Dermis blood vessel endothelial cell (primary cell): ENCODE measurements around the gene RASIP1. TPM values are rescaled to one million over a fixed set of nuclear protein-coding genes. Genes with fewer than 3 reads are reported as not detected.
A peak's percentile ranks its signal among the peaks of the same experiment; 100 is the strongest.
"Not testable (repeated sequence)": the region's sequence is repeated elsewhere in the genome, so short reads cannot be mapped to it uniquely, and the experiment has no call there.

Experiments
- DNase-seq: peaks from one replicate; pipeline ENCODE4 v3.0.0; 2010
- total RNA-seq: library from RNA; depleted of rRNA; stranded (reverse); fragments of >200 nt; gene quantifications from 2 replicates; pipeline ENCODE4 v1.2.3, GENCODE V29; 2014

Gene RASIP1, protein sequence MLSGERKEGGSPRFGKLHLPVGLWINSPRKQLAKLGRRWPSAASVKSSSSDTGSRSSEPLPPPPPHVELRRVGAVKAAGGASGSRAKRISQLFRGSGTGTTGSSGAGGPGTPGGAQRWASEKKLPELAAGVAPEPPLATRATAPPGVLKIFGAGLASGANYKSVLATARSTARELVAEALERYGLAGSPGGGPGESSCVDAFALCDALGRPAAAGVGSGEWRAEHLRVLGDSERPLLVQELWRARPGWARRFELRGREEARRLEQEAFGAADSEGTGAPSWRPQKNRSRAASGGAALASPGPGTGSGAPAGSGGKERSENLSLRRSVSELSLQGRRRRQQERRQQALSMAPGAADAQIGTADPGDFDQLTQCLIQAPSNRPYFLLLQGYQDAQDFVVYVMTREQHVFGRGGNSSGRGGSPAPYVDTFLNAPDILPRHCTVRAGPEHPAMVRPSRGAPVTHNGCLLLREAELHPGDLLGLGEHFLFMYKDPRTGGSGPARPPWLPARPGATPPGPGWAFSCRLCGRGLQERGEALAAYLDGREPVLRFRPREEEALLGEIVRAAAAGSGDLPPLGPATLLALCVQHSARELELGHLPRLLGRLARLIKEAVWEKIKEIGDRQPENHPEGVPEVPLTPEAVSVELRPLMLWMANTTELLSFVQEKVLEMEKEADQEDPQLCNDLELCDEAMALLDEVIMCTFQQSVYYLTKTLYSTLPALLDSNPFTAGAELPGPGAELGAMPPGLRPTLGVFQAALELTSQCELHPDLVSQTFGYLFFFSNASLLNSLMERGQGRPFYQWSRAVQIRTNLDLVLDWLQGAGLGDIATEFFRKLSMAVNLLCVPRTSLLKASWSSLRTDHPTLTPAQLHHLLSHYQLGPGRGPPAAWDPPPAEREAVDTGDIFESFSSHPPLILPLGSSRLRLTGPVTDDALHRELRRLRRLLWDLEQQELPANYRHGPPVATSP
- total RNA-seq = 130 and 154 TPM in 2 replicates

DNA sequence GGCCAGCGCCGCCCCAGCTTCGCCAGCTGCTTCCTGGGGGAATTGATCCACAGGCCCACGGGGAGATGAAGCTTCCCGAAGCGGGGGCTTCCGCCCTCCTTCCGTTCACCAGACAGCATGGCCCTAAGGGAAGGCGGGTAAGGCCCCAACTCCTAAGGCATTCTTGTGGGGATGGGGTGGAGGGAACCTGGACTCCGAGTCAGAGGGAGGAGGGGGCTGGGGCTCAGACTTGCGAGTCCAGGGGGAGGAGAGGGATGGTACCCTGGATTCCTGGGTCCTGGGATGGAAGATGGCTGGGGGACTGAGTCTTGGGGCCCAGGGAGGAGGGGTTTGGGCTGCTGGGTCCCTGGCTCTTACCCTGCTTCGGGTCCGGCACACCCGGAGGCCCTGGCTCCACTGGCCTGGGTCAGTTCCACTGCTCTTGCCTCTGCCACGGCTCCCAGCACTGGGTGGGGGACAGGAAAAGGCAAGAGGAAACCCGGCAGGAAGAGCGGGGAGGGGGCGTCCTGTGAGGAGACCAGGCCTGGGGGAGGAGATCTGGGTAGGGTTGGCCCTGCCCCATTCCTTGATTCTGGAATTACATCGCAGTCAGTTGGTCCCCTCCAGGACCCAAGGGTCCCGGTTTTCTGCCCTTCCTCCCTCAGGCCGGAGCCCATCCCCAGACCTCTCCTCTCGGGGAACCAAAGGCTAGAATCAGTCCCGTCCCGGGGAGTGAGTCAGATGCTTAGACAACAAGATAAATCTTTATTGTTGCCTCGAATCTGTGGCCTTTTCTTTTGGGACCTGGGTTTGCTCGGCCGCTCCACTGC lies at the start of gene RASIP1:
RASIP1 (minus strand) TSS at position 447 of the 809 bp plus-strand sequence; CDS start at position 119, 328 bp downstream.
- DNase-seq = peak; percentile 77

DNA sequence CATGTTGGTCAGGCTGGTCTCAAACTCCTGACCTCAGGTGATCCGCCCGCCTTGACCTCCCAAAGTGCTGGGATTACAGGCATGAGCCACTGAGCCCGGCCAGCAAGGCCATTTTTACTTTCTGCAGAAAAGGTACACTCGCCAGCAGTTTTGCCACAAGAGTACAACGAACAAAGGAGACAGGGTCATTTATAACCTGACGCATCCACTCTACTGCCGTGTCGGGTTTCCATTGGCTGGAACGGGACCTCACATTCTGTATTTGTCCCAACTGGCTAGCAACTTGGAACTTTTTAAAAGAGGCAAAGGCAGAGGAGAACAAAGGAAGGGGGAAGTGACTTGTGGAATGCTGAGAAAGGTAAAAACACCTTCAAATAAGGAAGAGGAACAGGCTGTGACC lies 46.9 kb upstream of the RASIP1 start:
- DNase-seq = not testable (repeated sequence)

DNA sequence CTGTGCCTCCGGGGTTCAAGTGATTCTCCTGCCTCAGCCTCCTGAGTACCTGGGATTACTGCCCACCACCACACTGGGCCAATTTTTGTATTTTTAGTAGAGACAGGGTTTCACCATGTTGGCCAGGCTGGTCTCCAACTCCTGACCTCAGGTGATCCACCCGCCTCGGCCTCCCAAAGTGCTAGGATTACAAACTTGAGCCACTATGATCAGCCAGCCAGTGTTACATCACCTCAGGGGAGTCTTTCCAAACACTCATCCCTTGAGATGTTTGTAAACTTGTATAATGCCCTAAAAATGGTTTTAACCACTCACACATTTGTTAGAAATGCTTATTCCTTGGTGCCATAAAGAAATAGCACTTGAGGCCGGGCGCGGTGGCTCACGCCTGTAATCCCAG lies 46.0 kb upstream of the RASIP1 start:
- not testable (repeated sequence) for DNase-seq

DNA sequence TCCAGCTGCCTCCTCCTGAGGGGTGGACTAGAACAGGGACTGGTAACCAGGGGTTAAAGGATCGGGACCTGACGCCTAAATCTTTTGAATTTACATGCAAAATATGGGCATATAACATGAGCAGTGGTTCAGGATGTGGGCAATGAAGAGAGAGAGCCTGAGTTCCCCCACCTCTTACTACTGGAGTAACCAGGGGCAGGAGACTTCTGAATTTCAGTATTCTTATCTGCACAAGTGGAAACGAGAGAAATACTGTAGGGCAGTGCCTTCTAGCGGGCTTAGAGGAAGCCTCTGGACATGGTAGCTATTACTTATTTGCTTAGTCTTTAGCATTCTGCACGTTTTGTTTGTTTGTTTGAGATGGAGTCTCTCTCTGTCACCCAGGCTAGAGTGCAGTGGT lies 44.1 kb upstream of the RASIP1 start:
- peak; percentile 38 for DNase-seq

DNA sequence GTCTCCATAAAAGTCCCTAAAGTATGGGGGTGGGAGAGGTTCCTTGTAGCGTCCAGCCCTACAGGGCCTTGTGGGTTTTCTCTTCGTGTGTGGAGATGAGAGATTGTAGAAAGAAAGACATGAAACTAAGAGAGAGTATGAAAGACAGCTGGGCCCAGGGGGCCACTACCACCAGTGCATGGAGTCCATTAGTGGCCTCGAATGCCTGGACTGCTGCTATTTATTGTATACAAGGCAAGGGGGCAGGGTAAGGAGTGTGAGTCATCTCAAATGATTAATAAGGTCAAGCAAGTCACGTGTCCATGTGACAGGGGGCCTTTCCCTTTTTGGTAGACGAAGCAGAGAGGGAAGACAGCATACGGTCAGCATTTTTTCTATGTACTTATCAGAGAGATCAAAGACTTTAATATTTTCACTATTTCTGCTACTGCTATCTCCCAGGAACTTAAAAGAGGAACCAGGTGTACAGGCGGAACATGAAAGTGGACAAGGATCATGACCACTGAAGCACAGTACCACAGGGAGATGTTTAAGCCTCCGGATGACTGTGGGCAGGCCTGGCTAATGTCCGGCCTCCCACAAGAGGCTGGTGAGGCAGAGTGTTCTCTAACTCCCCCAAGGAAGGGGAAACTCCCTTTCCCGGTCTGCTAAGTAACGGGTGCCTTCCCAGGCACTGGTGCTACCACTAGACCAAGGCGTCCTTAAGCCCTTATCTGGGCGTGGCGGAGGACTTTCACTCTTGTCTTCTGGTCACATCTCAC lies 40.4 kb upstream of the RASIP1 start:
- peak; percentile 67 for DNase-seq

DNA sequence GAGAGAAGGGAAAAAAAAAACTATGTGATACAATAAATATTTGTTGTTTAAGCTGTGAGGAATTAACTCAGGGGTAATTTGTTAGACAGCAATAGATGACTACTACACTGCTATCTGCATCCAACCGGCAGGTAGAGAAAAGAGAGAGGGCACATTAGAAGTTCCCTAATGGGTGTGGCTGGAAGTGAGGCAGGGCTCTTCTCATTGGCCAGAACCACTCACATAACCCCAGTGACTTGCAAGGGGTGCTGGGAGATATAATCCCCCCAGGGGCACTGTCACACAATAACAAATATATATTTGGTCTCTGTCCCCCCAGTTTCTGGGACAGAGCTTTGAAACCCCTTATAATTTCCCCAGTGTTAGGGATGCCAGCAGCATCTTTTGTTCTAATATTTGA lies 39.2 kb upstream of the RASIP1 start:
- DNase-seq = no peak

DNA sequence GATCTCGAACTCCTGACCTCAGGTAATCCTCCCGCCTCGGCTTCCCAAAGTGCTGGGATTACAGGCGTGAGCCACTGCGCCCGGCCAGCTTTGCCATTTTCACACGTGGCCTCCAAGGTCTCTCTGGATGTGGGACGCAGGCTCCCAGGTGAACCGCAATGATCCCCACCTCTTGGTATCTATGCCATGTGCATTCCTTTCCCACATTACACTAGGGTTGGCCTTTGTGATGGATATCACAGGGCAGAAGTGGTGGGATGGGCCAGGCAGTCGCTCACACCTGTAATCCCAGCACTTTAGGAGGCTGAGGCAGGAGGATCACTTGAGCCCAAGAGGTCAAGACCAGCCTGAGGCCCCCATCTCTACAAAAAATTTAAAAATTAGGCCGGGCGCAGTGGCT lies 37.3 kb upstream of the RASIP1 start:
- no peak for DNase-seq

DNA sequence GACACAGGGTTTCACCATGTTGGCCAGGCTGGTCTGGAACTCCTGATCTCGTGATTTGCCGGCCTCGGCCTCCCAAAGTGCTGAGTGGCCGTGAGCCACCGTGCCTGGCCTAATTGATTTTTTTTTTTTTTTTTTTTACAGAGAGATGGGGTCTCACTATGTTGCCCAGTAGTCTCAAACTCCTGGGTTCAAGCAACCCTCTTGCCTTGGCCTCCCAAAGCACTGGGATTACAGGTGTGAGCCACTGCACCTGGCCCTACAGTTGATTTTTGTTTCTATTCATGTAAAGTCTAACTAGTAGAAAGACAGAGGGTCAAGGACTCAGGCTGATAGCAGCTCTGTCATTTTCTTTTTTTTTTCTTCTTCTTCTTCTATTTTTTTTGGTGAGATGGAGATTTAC lies 36.7 kb upstream of the RASIP1 start:
- no peak for DNase-seq

DNA sequence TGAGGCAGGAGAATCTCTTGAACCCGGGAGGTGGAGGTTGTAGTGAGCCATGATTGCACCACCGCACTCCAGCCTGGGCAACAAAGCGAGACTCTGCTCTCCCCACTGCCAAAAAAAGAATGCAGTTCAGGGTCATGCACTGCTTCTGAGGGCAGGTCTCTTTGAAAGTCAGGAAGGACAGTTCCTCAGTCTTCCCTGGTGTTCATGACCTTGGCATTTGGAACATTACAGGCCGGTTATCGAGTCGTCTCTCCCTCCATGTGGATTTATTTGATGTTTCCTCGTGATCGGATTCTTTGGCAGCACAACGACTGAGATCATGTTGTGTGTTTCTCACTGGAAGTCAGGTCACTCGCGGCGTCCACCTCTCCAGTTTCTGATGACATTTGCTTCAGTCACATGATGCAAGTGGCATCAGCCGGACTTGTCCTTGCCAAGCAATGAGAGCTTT lies 32.1 kb upstream of the RASIP1 start:
- DNase-seq = peak; percentile 32

DNA sequence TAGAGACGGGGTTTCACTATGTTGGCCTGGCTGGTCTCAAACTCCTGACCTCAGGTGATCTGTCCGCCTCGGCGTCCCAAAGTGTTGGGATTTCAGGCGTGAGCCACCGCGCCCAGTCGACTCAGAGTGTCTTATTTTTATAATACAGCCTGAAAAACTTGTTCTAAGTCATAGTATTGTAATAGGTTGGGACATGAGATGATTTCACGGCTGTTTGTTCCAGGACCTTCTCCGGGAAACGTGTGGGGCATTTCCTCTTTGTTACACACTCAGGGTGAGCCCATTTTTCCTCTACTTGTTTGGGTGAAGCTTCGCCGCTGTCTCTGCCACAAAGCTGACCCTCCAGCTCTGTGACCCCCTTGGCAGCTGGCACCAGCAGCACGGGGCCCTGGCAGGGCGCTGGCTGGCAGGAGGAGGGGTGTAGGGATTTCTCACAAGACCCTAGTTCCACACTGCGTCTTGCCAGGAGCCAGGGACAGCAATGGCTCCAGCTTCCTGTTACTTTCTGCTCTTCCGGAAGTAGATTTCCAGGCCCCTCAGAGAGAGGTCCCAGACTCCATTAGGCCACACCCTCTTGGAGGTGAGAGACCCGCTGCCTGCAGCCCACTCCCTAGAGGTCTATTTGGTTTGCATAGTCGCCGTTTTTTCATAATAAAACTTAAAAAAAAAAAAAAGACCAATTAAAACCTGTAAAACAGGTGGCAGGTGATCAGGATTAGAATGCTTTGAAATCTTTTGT lies 30.5 kb upstream of the RASIP1 start:
- no peak for DNase-seq

DNA sequence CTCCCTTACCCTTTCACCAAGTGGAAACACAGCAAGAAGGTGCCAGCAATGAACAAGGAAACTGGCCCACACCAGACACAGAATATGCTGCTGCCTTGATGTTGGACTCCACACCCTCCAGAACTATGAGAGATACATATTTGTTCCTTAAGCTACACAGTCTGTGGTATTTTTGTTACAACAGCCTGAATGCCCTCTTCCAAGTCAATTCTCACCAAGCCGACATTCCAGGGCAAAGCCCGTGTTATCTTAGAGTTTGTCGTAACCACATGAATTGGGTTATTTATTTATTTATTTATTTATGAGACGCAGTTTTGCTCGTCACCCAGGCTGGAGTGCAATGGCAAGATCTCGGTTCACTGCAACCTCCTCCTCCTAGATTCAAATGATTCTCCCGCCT lies 29.9 kb upstream of the RASIP1 start:
- DNase-seq = no peak

DNA sequence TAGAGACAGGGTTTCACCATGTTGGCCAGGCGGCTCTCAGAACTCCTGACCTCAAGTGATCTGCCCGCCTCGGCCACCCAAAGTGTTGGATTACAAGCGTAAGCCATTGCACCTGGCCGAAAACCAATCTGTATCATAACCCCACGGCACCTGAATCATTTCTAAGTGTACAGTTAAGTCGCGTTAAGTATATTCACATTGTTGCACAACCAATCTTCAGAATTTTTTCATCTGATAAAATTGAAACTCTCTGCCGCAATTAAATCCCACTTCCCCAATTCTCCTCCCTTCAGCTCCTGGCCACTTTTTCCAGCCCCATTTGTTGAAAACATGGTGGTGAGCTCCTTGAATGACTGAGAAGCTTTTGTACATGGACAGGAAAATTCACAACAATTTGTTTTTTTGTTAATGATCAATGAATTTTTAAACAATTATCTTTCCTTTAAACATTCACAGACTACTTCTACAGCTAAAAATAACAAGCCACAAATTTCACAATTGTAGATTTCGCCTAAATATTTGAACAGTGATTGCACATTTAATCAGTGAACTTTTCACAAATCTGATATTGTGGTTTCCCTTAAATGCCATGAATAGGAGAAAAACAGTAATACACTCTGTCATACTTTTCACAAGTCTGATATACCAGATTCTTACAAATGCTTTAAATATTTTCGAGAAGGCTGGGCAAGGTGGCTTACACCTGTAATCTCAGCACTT lies 28.7 kb upstream of the RASIP1 start:
- DNase-seq = no peak

DNA sequence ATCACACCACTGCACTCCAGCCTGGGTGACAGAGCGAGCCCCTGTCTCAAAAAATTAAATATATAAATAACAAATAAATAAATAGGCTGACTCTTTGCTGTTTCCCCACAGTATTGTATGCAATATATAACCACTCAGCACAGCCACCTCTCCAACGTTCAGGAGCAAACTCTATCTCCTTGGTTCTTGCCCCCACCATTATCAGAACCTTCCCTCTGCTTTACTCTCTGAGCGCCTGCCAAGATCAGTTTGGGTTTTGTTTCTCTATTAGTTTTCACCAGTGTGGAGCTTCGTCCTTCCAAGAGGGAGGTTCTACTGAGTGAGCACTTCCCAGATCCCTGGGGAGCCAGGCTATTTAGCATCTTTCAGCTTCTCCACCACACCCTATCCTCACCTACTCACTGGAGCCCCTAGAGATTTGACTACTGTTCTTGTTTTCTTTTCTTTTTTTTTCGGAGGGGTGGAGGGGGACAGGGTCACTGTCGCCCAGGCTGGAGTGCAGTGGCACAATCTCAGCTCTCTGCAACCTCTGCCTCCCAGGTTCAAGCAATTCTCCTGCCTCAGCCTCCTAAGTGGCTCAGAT lies 27.9 kb upstream of the RASIP1 start:
- DNase-seq = not testable (repeated sequence)

DNA sequence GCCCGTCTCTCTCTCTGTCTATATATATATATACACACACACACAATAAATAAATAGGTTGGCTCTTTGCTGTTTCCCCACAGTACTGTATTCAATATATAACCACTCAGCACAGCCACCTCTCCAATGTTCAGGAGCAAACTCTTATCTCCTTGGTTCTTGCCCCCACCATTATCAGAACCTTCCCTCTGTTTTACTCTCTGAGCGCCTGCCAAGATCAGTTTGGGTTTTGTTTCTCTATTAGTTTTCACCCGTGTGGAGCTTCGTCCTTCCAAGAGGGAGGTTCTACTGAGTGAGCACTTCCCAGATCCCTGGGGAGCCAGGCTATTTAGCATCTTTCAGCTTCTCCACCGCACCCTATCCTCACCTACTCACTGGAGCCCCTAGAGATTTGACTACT lies 25.4 kb upstream of the RASIP1 start:
- DNase-seq = not testable (repeated sequence)

DNA sequence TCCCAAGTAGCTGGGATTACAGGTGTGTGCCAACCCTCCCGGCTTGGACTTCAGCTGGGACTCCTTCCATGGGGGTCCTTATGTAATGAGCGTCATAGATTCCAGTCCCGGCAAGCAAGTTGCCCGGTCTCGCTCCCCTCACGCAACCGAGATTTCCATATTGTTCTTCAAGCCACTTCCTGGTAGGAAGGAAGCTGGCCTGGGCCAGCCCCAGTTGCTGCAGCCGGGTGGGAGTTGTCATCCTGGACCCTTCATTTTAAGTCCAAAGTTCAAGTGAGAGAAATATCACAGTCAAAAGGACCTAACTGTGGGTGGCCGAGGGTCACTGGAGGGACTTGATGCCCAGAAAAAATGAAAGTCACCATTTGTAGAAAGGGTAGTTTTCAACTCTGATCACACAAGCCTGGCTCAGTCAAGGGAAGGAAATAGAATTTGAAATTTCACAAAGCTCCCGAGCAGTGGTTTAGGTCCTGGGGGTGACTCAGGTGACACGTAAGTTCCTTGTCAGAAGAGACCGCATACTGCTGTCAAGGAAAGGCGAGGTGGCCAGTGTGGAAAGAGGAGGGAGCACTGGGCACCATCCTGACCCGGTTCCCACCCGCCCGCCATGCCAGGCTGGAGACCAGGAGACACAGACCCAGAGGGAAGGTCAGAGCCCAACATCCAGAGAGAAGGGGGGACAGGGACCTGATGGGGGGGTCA lies 20.2 kb upstream of the RASIP1 start:
- peak; percentile 71 for DNase-seq

DNA sequence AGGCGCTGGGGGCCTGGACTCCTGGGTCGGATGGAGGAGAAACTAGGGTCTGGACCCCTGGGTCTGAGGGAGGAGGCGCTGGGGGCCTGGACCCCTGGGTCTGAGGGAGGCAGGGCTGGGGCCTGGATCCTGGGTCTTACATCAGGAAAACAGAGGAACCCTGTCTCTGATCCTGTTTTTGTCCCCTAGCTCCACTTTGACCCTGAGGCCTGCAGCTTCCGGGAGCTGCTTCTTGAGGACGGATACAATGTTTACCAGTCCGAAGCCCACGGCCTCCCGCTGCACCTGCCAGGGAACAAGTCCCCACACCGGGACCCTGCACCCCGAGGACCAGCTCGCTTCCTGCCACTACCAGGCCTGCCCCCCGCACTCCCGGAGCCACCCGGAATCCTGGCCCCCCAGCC lies 17.3 kb upstream of the RASIP1 start:
- DNase-seq = no peak

DNA sequence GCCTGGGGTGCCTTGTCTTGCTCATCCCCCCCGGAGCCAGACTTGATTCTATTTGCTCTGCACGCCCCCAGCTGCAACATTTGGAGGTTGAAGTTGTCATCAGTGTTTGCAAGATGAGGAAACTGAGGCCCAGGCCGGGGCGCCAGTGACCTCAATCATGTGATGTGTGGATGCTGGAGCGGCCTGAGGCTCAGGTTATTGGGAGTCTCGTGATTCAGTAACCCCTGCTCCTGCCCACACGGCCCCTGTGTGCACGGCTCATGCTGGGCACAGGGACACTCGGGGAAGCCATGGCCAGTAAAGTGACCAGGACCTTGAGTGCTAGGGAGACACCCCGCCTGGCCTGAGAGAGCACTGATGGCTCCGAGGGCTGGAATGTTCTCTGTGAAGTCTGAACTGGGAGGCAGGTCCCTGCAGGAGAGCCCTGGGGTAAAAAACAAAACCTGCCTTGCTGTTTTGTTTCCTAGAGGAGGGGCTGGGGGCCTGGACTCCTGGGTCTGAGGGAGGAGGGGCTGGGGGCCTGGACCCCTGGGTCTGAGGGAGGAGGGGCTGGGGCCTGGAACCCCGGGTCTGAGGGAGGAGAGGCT lies 16.8 kb upstream of the RASIP1 start:
- no peak for DNase-seq

DNA sequence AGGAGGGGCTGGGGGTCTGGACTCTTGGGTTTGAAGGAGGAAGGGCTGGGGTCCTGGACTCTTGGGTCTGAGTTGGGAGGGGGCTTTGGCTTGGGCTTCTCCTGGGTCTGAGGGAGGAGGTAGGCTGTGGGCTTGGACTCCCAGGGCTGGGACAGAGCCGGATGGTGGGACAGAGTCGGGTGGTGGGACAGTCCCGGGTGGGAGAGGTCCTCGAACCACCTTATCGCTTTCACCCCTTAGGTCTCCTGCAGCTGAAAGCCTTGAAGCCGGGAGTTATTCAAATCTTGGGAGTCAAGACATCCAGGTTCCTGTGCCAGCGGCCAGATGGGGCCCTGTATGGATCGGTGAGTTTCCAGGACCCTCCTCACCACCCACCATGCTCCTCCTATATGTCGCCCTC lies 16.3 kb upstream of the RASIP1 start:
- no peak for DNase-seq

DNA sequence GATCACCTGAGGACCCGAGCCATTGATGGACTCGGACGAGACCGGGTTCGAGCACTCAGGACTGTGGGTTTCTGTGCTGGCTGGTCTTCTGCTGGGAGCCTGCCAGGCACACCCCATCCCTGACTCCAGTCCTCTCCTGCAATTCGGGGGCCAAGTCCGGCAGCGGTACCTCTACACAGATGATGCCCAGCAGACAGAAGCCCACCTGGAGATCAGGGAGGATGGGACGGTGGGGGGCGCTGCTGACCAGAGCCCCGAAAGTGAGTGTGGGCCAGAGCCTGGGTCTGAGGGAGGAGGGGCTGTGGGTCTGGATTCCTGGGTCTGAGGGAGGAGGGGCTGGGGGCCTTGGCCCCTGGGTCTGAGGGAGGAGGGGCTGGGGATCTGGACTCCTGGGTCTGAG lies 15.8 kb upstream of the RASIP1 start:
- DNase-seq = no peak
